AG04449 (cell line): ENCODE measurements around the gene NECTIN4.
"Not testable (repeated sequence)": the region's sequence is repeated elsewhere in the genome, so short reads cannot be mapped to it uniquely, and the experiment has no call there.

Experiments used
- CTCF ChIA-PET: fragments of 350-600 bp; formaldehyde crosslinking; extraction: SDS; loops from one replicate; lab custom pipeline; 2021; ENCODE audit warnings: antibody characterized with exemption; lab: Yijun Ruan, JAX
- POLR2A ChIA-PET: fragments of 400-600, 350-600 bp; formaldehyde crosslinking; extraction: SDS; loops from one replicate; lab custom pipeline; 2020; ENCODE audit warnings: antibody characterized with exemption, inconsistent platforms; lab: Yijun Ruan, JAX
- DNase-seq: peaks from one replicate; pipeline ENCODE4 v3.0.0-alpha.2; 2010; ENCODE audit warnings: low read depth, low spot score
- H3K4me3 ChIP-seq: 2 replicates; pipeline ENCODE4 v1.5.1; 2011; ENCODE audit warnings: low read depth, mild to moderate bottlenecking, control low read depth, low read length
- TF ChIP-seq, protein P1 (sequence below): IDR thresholded peaks from one replicate; pipeline ENCODE4 v1.5.1; 2011; ENCODE audit warnings: mild to moderate bottlenecking, moderate library complexity, low read length, control low read depth, inconsistent platforms; ENCODE audit not compliant: insufficient read depth; ENCODE audit errors: missing control alignments

Gene NECTIN4

GRCh38 chr1:161031874-161032273 is 57.5 kb downstream of the NECTIN4 start:
- H3K4me3 ChIP-seq: no peak overlapping the region
- ChIA-PET CTCF (interaction anchor here (0.7 to 2.3 kb wide), 7 partner anchors 9 to 40 kb away, joined by 3 to 10 read pairs (median 4); partner anchors contain the start of genes F11R and USF1), POLR2A (no interaction called here)
- DNase-seq: no peak
- TF ChIP-seq, protein P1, sequence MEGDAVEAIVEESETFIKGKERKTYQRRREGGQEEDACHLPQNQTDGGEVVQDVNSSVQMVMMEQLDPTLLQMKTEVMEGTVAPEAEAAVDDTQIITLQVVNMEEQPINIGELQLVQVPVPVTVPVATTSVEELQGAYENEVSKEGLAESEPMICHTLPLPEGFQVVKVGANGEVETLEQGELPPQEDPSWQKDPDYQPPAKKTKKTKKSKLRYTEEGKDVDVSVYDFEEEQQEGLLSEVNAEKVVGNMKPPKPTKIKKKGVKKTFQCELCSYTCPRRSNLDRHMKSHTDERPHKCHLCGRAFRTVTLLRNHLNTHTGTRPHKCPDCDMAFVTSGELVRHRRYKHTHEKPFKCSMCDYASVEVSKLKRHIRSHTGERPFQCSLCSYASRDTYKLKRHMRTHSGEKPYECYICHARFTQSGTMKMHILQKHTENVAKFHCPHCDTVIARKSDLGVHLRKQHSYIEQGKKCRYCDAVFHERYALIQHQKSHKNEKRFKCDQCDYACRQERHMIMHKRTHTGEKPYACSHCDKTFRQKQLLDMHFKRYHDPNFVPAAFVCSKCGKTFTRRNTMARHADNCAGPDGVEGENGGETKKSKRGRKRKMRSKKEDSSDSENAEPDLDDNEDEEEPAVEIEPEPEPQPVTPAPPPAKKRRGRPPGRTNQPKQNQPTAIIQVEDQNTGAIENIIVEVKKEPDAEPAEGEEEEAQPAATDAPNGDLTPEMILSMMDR: no peak

DNA sequence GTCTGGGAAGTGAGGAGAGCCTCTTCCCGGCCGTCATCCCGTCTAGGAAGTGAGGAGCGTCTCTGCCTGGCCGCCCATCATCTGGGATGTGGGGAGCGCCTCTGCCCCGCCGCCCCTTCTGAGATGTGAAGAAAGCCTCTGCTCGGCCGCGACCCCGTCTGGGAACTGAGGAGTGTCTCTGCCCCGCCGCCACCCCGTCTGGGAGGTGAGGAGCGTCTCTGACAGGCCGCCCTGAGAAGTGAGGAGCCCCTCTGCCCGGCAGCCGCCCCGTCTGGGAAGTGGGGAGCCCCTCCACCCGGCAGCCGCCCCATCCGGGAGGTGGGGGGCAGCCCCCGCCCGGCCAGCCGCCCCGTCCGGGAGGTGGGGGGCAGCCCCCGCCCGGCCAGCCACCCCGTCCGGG is 59.9 kb downstream of the NECTIN4 start:
- POLR2A ChIA-PET, DNase-seq, H3K4me3 ChIP-seq: not testable (repeated sequence)
- CTCF ChIA-PET: interaction anchor here (2.2 kb wide), 1 partner anchor 12 kb away, joined by 5 read pairs; no protein-coding TSS in a partner anchor

- DNase-seq, POLR2A ChIA-PET, H3K4me3 ChIP-seq: not testable (repeated sequence)
- CTCF ChIA-PET: interaction anchor here (1.0 to 1.3 kb wide), 2 partner anchors 12 to 15 kb away, joined by 3 to 4 read pairs; no protein-coding TSS in a partner anchor
Observed at GRCh38 chr1:161026954-161027353, 62.4 kb downstream of the NECTIN4 start.

GRCh38 chr1:161022432-161022831 is 66.9 kb downstream of the NECTIN4 start:
- DNase-seq, H3K4me3 ChIP-seq, POLR2A ChIA-PET: not testable (repeated sequence)
- CTCF ChIA-PET: interaction anchor here (1.5 kb wide), 1 partner anchor 19 kb away, joined by 4 read pairs; no protein-coding TSS in a partner anchor

GRCh38 chr1:161021970-161022353 is 67.4 kb downstream of the NECTIN4 start:
- TF ChIP-seq, protein P1: no peak
- ChIA-PET CTCF (interaction anchor here (1.5 to 1.8 kb wide), 2 partner anchors 20 to 76 kb away, joined by 4 to 5 read pairs; no protein-coding TSS in a partner anchor), POLR2A (no interaction called here)
- H3K4me3 ChIP-seq: no peak overlapping the region
- no peak for DNase-seq

- CTCF ChIA-PET: interaction anchor here (0.9 to 1.8 kb wide), 5 partner anchors 11 to 76 kb away, joined by 3 to 7 read pairs (median 4); no protein-coding TSS in a partner anchor
- peak overlapping the region; percentile 47 for H3K4me3 ChIP-seq
- TF ChIP-seq, protein P1: no peak
- DNase-seq: no peak
- POLR2A ChIA-PET: interaction anchor here (1.3 kb wide), 1 partner anchor 24 kb away, joined by 4 read pairs; the partner anchor contains the start of gene USF1
Observed at GRCh38 chr1:161021165-161021969, 68.0 kb downstream of the NECTIN4 start.
